Central memory CD4-positive, alpha-beta T cell (primary cell): ENCODE data around the gene IRX3.

ENCODE experiments used
- DNase-seq: peaks from one replicate; pipeline ENCODE4 v3.0.0; 2022
- total RNA-seq, 3 experiments: gene quantifications; one replicate each; lab custom pipeline; 2026; lab: John Stamatoyannopoulos, UW

IRX3 gene
- total RNA-seq, result 0 reads per million in 3 experiments

DNA sequence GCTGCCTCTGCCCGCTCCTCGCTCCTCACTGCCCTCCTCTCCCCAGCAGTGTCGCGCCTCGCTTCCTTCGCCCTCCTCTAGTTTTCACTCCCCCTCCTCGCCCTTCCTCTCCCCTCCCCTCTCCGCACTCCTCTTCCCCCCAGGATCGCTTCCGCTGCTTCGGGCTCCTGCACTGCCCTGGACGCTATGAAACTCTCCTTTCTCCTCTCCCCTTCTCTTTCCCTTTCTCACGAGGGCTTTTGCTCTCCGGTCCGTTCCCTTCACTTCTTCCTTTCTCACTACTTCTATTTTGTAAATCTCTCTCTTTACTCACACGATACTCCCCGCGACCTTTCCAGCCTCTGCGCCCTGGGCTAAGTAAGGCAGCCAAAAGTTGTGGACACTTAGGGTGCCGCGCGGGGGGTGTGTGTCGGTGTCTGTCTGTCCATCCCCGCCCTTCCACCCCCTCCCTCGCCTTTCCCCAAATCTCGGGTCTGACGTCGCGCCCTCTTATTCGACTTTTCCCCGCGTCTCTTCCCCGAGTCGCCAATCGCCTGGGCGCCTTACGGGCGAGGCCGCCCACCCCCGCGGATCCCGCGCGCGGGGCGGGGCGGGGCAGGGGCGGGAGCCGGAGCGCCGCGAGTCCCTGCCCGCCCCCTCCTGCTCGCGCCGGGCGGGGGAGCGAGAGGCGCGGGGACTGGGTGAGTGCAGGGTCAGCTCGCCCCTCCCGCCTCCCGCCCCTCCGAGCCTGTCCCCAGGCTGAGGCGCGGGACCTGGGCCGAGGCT is at the start of gene IRX3:
IRX3 (minus strand) TSS at position 422 of the 765 bp plus-strand sequence. CDS start 737 bp downstream, outside the sequence.
- DNase-seq, result no peak

DNA sequence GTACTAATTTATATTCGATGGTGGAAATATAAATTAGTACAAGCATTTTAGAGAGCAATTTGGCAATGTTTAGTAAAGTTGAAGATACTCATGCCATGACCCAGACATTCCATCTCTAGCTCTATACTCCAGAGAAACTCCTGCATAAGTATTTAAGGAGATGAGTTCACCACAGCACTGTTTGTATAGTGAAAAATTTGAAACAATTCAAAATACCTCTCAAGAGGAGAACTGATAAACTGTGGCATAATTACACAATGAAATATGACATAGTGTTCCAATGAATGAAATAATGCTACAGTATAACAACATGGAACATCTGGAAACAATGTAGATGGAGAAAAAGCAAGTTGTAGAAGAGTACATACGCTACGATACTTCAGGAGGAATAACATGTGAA is 48.6 kb upstream of the IRX3 start:
- no peak for DNase-seq

DNA sequence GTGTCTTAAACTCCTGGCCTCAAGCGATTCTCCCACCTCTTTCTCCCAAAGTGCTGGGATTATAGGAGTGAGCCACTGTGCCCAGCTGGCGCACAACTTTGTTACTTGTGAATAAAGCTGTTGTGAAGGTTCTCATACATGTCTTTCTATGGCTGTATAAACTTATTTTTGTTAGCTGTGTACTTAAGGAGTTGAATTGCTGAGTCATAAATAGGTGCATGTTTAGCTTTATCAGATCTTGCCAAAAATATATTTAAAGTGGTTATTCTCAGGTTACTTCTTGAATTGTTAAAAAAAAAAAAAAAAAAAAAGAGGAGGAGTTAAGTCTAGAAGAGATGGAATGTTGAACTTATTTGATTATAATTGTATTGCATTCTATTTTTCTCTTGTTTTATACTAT is 47.6 kb upstream of the IRX3 start:
- no peak for DNase-seq

DNA sequence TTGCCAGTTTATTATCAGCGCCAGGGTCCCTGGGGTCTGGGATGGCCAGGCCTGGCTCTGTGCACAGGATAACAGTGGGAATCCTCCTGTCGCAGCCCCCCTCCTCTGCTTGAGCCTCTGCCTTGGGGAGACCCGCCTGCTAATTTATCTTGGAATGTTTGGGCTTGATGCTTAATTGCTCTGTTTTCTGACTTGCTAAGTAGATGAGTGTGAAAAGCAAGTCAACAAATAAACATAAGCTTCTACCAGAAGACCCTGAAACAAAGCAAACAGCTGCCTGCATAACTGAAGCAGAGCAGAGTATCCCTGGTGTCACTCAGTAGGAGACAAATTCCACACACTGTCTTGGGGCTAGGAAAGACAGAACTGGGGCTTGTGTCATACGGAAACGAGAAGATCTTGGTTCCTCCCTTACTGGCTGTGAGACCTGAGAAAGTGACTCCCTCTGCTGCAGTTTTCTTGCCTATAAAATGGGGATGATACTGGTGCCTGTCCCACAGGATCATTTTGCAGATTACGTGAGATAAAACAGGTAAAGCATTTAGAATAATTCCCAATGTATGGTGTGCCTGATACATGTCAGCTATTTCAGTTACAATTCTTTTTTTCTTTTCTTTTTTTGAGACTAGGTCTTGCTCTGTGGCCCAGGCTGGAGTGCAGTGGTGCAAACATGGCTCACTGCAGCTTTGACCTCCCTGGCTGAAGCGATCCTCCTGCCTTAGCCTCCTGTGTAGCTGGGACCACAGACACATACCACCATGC is 44.8 kb upstream of the IRX3 start:
- DNase-seq, result no peak

DNA sequence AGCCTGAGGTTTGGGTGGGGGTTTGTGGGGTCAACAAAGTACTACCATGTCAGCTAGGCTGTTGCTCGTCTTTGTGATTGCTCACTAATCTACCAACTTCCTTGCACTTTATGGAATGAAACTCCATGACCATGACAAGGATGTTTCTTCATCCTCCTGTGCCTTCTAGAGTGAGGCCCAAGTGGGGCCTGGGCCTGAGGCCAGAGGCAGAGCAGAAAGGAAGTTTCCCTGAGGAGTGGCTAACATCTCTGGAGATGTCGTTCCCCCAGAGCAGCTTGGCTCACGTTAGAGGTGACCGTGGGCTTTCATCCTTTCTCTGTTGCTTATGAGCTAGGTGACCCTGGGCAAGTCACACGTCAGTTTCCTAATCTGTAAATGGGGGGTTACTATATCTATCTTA is 41.0 kb upstream of the IRX3 start:
- DNase-seq, result no peak

DNA sequence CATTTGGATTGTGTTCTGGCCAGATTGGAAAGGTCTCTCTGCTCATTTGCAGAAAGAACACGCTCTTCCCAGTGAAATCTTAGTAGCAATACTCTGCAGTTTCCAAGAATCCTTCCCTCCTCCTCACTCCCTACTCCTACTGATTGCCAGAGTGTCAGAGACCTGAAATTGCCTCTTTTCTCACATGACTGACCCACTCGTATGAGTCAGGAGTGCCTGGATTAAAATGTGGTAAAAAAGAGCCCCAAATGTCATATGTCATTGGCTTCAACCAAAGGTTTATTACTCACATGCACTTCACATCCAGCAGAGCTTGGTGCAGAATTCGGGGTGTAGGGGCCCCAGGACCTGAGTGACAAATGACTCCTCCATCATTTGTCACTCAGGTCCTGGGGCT is 39.7 kb upstream of the IRX3 start:
- DNase-seq, result no peak

DNA sequence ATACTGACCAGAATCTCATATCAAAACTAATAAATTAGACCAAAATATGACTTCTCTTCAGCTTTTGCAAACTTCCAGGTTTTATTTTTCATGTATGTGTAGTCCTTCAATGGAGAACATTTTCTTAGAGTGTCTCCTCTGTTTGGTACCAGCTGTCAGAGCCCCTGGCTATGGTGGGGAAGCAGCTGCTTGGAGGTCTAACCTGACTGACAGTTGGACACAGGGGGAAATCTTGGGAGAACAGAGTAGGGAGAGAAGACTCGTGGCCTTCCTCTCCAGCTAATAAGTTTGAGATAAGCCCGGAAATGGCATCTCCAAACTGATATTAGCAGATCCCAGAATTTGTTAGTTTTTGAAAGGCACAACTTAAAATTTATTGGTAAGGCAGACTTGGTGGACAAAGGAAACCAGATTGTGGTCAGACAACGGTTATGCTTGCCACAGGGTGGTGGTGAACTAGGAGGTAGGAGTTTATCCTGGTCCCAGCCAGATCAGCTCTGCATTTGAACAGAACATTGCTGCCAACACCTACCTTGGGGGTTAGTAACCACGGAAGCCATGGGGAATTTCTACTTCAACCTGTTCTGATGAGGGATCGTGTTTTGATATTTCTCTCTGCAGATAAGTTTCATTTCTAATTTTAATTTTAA is 39.2 kb upstream of the IRX3 start:
- no peak for DNase-seq

DNA sequence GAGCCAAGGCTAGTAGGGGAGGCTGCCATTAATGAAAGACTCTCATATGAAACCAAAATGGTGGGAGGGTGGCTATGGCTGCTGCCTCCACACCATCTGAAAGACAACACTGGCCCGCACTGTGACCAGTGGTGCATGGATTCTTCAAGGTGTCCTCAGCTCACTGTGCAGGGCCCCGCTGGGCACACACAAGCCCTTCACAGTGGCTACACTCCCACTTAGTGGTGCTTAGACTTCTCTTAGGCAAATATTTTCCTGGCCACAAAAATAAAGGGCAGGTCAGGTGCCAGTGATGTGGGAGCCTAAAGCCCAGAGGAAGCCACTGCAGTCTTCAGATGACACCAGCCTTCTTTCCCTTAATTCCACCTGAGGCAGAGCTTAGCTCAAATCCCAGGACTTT is 38.1 kb upstream of the IRX3 start:
- DNase-seq, result no peak

DNA sequence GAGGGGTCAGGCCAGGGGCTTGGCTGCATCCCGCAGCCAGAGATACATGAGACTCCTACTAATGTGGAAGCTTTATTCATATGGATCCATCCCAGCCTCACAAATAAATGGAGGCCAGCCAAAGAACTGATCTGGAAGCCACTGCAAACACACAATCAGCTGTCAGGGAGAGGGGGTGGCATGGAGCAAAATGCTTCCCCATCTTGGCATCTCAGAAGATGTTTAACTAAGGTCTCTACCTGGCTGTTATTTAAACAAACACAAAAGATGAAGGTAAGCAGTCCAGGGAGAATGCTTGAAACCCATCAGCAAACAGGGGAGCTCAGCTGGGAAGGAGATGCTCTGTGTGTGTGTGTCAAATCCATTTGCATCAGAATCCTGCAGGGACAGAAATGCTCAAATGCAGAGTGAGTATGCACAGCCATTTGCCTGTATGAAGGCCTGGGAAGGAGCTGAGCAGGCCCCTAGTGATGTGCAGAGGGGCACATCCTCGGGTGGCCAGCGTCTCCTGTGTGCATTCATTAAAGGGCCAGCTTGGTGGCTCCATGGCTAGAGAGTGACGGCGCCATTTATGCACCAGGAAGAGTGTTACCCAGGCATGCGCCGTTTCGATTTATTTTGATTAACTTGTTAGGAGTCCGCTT is 34.2 kb upstream of the IRX3 start:
- no peak for DNase-seq

DNA sequence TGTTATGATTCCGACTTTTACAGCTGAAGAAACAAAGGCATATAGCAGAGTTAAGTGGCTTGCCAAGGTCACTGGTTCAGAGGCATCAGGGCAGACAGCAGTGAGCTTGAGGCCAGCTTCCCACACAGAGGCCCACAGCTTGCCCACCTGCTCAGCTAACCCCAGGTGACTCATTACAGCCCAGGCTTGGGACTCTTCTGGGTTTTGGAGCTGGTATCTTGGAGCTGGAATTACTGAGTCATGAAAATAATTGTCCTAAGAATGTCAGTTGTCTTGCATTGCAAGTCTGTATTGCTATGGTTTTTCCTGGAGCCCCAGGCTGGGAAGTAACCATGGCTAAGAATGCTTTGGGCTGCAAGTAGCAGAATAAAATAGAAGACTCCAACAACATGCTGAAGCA is 32.4 kb upstream of the IRX3 start:
- no peak for DNase-seq

DNA sequence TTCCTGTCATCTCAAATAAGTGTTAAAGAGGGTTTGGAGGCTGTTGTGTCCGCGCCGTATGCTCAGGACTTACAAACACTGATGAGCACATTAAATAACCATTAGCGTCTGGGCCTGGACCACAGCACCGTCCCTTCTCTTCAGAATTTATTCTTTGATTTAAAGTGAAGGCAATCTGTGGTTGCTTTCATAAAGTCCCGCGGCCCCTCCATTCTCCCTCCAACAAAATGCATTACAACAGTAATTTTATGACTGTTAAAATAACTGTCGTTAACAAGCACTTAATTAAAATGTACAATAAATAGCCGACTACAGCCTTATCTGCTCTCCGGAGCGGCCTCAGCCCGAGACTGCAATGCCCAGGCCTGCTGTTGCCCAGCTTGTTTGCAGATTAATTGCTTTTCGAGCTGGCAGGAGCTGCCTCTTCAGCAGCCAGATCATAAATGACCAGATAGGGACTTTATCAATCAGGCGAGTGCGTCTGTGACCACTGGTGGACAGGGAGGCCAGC is 30.6 kb upstream of the IRX3 start:
- no peak for DNase-seq

DNA sequence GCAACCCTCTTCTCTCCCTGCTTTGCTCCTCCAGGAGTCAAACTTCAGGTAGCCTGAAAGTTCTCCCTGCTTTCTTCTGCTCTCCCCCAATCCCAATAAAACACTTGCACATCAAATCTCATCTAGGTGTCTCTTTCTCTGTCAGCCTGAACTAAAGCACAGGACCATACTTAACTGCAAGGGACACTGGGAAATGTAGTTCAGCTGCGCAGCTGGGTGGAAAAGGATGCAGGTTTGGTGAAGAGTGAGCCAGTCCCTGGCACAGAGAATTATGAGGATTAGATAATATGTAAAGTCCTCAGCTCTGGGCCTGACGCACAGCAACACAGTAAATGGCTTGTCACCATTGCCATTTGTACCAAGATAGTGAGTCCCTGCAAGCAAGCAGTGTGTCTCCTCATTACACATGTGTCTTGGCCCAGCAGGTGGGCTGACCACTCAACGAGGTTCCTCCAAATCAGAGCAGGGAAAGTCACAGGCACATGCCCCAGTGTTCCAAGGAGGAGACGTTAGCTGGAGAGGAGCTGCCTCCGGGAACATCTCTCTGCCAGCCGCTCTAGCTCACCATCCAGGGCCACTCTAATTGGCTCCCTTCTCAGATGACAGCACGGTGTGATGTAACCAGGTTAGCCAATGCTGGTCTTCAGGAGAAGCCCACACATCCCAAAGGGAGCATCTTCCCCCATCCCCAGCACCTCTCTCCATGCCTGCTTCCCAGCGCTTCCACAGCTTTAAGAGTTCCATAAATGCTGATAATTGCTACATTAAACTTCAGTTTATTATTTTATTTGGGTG is 29.7 kb upstream of the IRX3 start:
- DNase-seq, result no peak

DNA sequence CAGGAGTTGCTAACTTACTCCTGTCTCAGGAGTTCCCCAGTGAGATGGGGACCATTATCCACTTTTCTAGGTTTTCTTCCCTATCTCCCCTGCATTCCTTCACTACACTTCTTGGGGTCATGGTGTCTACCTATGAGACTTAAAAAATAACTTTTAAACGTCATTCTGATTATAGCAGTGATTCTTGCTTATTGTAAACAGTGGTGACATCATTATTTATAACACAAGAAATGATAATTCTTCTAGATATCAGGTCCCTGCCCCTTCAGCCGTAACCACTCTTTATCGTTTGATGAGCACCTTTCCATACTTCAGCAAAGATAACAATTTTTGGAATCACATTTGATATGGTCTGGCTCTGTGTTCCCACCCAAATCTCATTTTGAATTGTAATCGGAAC is 27.2 kb upstream of the IRX3 start:
- DNase-seq, result no peak

DNA sequence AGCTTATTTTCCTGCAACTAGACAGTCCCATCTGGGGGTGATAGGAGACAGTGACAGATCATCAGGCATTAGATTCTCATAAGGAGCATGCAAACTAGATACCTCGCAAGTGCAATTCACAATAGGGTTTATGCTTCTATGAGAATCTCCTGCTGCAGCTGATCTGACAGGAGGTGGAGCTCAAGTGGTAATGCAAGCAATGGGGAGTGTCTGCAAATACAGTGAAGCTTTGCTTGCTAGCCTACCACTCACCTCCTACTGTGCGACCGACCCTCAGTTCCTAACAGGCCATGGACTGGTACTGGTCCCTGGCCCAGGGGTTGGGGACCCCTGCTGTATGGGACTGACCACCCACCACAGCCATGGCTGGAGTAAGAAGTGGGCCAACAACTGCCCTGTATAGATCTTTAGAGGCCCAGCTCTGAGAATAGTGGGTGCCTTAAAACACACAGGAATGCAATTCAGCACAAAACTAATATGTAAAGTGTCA is 26.0 kb upstream of the IRX3 start:
- no peak for DNase-seq

DNA sequence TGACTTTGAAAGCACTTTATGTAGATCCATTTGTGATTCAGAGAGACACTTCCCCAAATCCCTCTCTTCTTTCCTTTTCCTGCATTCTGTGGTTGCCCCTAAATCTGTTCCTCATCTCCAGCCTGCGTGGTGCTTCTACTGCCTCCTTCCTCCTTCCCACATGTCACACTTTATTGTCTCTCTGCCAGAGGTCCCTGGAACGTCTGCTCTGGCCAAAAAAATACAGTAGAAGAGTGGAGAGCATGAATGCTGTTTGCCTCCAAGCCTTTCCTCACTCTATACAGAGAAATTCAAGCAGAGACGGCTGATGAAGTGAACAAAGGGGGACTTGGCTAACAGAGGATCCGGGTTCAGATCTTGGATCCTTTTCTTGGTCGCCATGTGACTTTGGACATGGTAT is 22.8 kb upstream of the IRX3 start:
- no peak for DNase-seq

DNA sequence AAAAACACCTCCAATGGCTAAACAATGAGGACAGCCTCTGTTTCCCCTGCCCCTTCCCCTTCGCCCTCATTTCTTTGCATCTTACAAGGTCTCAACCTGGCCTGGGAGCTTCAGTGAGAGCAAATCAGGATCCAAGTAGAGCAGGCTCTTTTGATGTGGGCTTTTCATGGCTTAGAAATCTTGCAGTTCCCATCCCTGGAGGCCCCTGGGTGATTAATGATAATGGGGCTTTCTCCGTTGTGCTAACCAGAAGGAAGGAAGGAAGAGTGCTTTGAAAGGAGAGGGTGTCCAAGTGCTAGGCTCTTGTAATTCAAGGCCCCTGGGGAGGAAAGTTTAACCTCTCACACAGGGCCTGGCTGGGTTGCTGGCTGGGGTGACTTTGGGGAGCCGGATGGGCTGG is 18.5 kb upstream of the IRX3 start:
- DNase-seq, result no peak

DNA sequence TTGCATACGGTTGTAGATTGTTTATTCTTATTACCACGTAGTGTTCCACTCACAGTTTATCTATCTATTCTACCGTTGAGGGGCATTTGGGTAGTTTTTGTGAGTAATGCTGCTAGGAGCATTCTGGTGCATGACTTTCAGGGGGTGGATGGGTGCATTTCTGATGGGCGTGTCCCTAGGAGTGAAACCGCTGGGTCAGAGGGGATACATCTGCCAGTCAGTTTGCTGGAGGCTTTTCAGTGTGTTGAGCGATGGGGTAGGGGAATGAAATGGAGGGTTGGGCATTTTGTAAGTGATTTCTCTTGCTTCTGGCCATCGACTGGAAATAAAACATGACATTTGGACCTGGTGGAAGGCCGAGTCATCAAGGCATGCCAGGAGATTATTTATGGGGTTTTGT is 17.0 kb upstream of the IRX3 start:
- no peak for DNase-seq

DNA sequence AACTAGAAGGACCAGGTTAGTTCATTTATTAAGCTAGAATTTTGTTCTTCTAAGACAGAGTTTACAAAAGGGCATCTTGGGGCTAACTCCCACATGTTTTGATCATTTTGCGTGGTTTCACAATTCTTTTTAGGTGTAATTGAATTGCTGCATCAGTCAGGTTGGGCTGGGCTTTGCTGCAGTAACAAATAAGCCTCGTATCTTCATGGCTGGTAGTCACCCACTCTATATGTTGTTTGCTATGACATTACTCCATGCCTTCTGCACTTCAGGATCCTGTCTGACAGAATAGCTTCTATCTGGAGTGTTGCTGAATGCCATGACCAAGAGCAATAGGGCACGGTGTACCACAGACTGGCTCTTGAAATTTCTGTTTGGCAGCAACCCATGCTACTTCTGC is 10.6 kb upstream of the IRX3 start:
- DNase-seq, result no peak

DNA sequence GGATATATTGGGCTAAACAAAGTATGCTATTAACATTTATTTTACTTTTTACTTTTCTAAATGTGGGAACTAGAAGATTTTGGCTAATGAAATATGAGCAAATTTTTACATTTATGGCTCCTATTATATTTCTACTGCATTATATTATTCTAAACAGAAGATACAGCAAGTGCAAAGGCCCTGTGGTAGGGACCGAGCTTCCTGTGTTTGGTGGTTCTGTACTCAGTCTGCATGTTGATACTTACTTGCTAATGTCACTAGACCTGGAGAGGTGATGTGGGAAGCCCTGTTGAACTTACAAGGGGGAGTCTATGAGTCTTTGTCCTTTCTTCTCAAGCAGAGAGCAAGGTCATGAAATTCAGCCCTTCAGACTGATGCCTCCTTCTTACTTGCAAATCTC is 10.0 kb upstream of the IRX3 start:
- DNase-seq, result no peak

DNA sequence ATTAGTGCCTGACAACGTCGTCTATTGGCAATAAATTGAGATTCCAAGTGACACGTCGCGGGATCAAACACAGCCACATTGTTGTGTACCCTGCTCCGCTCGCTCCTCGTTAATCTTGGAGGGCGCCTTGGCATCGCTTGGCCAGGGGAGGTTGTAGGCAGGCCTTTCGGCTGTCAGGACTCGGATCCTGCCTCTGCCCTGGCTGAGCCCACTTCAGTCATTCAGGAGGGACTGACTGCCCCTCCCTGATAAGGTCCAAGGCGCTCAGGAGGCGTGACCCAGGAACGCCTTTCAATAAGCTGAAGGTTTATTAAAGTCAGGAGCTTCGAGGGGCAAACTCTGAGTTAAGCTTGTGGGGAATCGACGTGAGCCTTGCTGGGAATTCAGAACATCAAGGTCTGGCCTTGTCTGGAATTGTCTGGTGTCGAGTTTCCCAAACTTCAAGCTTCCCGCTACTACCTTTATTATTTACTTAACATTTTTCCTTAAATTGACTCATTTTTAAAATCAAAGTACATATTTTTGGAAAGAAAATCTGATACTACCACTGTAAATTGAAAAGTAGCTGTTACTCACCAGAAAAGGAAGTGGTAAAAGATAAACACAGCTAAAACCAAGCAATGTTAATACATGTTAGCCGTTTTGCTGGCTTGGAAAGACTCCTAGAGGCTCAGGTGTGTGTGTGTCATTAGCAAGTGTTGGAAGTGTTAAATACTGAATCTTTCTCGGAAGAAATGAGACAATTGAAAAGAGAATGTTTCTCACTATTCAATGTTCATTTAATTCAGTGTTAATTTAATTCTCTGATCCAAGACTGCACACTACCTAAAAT is 5.3 kb upstream of the IRX3 start:
- no peak for DNase-seq
